ENCODE results near the gene COG8.
"Not testable (repeated sequence)": the region's sequence is repeated elsewhere in the genome, so short reads cannot be mapped to it uniquely, and the experiment has no call there.

Gene COG8

DNA sequence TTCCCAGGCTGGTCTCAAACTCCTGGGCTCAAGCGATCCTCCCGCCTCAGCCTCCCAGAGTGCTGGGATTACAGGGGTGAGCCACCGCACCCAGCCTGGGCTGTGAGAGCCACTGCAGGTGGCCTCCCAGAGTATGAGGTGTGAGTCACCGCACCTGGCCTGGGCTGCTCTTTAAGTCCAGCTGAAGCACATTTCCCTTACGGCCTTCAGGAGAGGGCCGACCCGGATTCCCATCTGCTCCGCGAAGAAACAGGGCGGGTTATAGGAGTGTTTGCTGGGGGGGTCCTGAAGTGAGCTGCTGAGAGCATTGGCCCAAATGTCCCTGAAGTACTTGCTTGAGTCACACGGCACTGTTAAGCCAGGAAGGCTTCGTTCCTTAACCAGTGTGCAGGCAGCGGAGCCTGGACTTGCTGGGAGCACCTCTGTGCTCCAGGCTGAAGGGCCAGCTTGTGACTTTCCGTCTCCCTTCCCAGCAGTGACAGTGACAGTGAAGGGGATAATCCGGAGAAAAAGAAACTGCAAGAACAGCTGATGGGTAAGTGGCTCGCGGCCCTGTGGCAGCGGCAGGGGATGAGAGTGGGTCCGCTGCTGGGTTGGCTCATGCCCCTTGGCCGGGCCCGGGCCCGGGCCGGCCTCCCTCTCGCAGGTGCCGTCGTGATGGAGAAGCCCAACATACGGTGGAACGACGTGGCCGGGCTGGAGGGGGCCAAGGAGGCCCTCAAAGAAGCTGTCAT lies 21.0 kb downstream of the COG8 start:
- DNase-seq, result no peak

DNA sequence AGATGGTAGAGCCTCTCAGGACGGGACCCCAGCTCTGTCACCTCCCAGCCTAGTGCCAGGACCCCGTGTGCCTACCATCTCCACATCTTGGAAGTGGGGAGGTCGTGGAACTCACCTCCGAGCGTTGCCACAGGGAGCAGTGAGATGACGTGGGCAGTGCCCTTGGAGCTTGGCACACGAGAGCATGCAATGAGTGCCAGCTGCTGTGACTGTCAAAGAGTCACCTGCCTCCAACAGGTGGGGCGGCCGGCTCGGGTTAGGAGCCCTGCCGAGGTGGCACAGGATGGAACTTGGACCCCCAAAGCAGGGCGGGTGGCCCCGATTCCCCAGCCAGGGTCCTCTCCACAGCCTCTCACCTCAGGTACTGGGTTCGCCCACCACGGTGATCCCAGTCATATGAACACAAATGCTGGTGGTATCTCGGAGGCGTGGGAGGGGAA lies 22.7 kb downstream of the COG8 start:
- no peak for DNase-seq

DNA sequence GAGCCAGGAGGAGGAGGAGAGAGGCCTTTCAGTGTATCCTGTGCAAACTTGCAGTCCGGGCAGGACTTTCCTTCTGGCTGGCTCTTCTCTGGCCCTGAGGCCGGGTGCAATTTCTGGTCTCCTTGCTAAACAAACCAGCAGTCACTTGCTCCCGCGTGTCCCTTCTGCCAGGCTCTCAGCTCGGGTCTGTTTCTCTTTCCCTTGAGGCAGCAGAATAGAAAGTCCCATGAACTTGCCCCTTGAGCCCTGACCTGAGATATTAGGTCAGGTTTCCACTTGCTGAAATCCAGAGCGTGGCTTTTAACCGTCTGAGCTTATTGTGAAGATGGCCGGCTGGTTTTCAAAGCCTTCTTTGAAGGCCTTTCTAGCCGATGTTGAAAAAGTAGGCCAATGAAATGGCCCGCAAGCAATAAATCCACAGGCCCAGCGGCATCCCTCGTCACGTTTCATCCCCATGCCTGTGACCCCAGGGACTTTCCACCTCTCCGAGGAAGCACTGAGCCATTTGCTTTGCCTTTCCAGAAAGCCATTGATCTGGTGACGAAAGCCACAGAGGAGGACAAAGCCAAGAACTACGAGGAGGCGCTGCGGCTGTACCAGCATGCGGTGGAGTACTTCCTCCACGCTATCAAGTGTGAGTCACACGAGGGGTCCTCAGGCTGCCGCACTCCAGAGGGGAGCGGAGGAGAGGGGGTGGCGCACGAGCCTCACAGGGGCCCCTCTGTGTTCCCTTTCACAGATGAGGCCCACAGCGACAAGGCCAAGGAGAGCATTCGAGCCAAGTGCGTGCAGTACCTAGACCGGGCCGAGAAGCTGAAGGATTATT lies 23.7 kb downstream of the COG8 start:
- DNase-seq, result no peak

DNA sequence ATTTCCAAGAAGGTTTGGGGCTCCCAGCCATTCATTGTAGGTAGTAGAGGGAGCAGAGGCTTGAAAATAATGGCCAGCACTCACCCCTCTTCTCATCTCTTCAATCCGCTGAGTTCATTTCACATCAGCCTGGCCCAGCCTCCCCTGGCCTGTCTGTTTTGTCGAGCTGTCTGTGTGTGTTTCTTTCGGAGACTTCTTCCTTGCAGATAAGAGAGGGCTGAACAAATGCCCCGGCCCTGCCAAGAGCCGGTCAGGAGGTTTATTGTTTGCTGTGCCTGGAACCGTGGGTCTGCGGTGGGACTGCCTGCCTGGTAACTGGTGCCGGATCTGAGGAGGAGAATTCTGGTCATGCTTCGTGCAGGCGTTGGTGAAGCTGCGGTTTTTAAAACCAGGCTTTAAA lies 24.8 kb downstream of the COG8 start:
- DNase-seq, result no peak

DNA sequence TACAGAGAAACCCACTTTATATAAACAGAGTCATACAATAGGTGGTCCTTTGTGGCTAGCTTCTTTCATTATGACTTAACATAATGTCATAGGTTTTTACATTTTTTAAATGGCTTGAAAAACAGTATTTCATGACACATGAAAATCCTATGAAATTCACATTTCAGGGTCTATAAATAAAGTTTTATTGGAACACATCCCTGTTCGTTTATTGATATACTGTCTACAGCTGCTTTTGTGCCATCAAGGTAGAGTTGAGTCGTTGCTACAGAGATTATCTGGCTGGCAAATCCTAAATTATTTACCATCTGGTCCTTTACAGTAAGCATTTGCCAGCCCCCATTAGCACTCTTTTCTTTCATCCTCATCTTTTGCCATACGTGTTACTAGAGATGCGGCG lies 25.9 kb downstream of the COG8 start:
- DNase-seq, result no peak

DNA sequence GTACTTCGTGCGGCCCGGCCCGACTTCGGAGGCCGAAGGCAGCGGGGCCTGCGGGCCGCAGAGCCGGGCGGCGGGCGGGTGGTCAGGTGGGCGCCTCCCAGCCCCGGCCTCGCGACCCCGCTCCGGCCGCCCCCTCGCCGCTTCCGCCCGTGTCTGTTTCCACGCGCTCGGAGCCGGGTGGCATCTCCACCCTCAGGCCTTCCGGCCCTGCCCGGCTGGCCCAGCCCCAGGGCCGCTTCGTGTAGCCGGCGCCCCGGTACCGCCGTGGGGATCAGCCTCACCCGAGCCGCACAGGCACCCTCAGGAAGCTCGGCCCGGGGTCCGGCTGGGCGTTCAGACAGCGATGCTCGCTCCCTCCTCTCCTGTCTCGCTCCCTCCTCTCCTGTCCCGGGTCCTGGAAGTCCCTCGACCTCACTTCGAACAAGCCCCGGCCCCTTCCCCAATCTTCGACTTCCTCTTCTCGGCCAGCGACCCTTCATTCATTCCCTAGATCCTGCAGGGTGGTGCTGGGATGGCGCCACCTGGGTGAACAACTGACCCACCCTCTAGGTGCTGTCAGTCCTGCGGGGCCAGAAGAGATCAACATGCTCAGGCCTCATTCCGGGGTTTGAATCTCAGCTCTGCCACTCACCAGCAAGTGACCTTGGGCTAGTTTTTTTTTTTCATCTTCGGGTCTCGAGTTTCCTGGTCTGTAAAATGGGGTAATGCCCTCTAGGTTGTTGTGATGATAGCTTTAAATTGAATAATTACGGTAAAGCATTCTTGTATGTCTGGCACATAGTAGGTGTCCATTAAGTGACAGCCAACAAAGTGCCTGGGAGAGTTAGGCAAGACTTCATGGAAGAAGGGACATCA lies 27.6 kb downstream of the COG8 start:
- no peak for DNase-seq

DNA sequence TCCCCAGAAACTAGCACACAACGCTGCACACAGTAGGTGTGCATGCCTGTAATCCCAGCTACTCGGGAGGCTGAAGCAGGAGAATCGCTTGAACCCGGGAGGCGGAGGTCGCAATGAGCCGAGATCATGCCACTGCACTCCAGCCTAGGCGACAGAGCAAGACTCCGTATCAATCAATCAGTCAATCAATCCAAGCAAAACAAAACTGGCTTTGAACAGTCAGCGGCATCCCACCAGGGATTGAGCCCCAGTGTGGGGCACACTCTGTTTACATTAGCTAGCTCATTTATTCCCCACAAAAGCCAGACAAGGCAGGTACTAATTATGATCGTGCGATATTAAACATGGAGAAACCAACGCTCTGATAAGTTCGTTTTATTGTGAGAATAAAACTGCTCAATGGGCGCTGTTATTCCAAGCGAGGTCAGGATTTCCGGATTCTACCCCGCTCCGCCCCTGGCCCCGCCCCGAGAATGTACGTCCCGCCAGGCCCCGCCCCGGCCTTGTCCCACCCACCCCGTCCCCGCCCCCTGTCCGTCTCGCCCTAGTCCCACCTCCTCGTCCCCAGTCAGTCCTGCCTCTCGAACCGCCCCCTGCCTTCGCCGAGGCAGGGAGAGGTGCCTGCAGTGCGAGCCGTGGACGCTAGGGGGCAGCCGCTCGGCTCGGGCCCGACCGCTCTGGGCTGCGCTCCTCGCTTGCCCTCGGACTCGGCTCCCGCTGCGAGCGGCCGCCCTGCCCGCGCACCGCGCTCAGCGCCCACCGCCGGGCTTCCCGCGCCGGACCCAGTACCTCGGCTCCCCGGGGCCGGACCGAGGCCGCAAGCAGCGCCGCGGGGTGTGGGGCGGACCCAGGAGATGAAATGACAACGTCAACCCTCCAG lies 28.5 kb downstream of the COG8 start, which contains the start of gene VPS4A:
TSS of gene VPS4A (plus strand) at position 698 of the 880 bp plus-strand sequence. CDS start at position 860, 162 bp downstream.
- peak; percentile 85 for DNase-seq

DNA sequence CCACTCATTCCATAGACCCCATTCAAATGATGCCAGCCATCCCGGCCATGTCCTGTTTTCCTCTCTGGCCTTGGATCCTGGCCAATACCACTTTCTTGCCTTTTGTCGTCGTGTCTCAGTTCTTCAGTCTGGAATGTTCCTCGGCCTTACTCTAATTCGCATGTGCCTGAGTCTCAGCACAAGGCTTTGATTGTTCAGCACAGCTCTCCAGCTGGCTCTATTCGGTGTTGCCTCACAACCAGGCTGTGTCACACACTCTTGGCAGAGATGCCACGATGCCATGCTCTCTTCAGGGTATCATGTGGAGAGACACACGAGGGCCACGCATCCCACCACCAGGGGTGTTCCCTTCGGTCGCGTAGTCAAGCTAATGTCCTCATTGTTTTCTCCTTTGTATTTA lies 30.0 kb downstream of the COG8 start:
- DNase-seq, result no peak

DNA sequence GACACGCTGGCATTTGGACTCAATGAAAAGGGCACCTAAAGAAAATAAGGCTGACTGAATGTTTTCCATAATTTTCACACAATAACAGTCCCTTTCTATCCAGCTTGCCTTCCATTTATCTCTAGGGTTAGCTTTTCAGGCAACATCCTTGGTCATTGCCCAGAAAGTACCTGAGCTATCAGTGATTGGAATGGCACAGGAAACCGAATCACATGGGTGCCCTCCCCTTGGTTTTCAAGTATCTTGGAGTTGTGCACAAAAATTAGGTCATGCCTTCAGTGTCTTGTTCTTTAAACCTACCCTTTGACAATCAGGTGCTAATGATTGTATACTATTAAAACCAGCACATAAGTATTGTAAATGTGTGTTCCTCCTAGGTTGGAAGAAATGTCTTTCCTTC lies 31.5 kb downstream of the COG8 start:
- DNase-seq, result no peak

DNA sequence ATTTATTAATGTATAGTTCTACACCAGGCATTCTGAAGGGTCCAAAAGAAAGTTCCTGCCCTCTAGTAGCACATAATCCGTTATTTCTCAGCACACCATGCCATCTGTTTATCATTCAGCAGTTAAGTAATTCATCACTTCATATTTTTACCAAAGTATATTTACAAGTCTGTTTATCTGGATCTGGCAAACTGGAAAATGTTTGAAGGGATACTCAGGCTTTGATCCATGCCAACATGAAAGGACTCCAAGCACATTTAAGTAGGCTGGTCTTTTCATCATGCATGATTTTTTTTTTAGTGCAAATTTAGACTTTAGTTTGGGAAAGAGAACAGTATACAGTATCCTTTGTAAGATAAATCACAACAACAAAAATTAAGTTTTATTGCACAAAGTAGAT lies 32.3 kb downstream of the COG8 start:
- DNase-seq, result no peak

DNA sequence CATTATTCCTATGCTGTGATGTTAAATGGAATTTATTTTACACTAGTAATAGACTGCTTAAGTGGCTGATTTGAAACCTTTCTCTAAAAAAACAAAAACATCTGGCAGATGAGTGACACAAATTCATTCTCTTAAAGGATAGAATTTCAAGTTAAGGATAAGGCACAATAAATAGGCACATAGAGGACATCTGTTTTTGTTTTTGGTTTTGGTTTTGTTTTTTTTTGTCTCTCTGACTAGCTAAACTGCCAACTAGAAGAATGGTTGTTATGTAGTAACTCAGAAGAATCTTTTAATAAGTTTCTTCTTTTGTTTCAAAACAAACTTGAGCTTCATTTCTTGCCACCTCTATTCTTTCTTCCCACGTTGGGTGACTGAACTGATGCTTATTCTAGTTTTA lies 33.3 kb downstream of the COG8 start:
- DNase-seq, result no peak

DNA sequence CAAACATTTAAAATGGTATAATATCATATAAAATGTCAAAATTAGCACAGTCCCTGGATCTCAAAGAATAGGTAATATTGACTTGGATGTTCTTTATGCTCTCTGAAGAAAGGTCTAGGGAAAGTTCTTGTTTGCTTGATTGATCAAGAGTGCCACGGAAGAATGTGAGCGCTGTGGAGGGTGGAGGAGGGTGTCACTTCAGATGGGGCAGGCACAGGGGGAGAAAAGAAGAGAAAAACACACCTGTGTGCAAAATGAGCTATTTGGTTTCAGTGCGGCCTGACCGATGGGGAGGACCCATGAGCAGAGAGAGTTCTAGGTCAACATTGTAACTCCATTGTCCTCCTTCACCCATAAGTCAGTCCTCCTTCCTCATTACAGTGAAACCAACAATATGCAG lies 37.1 kb downstream of the COG8 start:
- DNase-seq, result no peak

DNA sequence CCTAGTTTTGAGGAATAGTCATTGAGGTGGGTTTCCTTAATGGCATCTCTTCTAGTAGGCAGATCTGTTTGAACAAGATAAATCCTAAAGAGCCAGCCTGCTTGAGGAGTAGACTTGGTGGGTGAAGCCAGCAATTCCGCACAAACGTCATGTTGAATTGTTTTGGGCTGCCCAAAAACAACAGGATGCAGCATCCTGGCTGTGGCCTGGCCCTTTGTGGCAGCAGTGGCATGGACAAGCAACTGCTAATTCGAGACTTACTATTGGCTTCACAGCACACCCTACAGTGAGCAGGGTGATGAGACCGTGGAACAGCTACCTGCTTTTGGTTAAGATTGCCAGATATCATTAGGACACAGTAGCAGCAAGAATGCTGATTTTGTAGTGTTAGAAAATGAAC lies 37.5 kb downstream of the COG8 start:
- DNase-seq, result no peak

DNA sequence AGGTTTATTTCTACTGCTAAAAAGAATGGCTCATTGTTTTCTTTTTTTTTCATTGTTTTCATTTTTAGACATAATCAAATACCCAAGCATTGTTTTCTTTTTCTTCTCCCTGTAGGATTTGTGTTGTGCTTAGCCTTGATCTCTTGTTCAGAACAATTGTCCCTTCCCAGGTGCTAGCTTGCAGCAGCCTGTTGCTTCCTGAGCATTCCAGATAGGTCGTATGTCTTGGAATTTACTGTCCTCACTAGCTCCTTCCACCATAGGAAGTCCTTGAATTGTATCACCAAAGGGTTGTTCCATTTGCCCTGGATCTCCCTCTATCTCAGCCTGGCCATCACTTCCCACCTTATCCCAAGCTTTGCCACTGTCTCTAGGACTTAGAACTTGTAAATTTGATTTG lies 38.2 kb downstream of the COG8 start:
- DNase-seq, result no peak

DNA sequence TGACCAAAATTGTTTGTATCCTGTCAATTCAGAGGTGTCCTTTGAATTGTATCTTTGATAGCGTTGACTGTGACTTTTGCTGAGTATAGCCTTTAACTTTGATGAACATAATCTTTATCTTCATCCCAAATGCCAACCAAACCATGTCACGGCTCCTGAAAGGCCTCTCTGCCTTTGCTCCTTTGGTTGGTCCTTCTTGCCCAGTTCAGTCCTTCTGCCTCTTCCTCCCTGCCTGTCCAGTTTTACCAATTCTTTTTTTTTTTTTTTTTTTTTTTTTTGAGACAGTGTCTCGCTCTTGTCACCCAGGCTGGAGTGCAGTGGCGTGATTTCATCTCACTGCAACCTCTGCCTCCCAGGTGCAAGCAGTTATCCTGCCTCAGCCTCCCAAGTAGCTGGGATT lies 41.1 kb downstream of the COG8 start:
- no peak for DNase-seq

DNA sequence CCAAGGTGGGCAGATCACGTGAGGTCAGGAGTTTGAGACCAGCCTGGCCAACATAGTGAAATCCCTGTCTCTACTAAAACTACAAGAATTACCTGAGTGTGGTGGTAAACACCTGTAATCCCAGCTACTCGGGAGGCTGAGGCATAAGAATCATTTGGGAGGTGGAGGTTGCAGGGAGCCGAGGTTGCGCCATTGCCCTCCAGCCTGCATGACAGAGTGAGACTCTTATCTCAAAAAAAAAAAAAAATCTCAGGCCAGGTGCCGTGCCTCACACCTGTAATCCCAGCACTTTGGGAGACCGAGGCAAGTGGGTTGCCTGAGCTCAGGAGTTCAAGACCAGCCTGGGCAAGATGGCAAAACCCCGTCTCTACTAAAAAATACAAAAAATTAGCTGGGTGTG lies 42.6 kb downstream of the COG8 start:
- not testable (repeated sequence) for DNase-seq

DNA sequence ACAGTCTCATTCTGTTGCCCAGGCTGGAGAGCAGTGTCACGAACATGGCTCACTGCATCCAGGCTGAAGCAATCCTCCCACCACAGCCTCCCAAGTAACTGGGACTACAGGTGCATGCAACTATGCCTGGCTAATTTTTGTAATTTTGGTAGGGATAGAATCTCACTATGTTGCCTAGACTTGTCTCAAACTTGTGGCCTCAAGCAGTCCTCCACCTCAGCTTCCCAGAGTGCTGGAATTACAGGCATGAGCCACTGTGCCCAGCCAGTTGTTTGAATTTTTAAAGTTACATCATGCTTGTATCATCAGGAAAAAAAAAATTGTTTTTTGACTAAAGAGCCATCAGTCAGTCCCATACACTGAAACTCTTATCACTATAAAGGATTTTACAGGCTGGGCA lies 45.3 kb downstream of the COG8 start:
- DNase-seq, result no peak

DNA sequence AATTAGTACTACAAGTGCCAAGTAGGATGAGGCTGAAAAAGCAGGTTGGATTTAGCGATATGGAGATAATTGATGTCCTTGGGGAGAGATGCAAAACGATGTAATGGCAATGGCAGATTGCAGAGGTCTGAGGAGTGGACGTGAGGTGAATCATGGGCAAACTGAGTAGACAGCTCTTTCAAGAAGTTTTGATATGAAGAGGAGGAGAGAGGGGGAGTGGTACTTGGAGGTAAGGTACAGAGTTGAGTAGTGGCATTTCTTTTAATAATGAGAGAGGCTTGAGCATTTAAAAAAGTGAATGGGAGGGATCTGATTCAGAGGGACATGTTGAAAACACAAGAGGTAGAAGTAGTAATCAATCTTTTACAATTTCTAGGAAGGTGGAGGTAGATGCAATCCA lies 46.0 kb downstream of the COG8 start:
- no peak for DNase-seq

DNA sequence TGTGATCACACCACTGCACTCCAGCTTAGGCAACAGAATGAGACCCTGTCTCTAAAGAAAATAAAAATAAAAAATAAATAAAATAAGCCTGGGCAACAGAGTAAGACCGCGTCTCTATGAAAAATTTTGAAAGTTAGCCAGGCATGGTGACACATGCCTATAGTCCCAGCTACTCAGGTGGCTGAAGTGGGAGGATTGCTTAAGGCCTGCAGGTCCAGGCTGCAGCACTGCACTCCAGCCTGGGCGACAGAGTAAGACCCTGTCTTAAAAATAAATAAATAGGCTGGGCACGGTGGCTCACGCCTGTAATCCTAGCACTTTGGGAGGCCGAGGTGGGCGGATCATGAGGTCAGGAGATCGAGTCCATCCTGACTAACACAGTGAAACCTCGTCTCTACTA lies 47.7 kb downstream of the COG8 start:
- not testable (repeated sequence) for DNase-seq

DNA sequence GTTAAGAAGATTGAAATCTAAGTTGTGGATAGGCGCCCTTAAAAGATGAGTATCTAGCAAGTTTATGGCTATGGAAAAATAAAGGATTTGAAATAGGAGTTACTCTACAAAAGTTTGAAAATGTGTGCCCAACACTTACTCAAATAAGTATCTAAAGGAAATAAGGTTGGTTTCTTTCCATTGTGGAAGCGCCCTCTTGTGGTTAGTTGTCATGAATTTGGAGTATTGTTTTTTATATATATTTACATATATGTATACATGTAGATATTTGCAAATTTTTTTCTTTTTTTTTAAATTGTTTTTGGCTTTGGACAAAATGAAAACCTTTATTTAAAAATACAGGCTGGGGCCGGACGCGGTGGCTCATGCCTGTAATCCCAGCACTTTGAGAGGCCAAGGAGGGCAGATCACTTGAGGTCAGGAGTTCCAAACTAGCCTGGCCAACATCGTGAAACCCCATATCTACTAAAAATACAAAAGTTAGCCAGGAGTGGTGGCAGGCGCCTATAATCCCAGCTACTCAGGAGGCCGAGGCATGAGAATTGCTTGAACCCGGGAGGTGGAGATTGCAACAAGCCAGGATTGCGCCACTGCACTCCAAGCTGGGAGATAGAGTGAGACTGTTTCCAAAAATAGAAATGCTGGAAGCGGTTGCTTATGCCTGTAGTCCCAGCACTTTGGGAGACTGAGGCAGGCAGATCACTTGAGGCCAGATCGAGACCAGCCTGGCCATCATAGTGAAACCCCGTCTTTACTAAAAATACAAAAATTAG lies 52.2 kb downstream of the COG8 start:
- peak; percentile 13 for DNase-seq

DNA sequence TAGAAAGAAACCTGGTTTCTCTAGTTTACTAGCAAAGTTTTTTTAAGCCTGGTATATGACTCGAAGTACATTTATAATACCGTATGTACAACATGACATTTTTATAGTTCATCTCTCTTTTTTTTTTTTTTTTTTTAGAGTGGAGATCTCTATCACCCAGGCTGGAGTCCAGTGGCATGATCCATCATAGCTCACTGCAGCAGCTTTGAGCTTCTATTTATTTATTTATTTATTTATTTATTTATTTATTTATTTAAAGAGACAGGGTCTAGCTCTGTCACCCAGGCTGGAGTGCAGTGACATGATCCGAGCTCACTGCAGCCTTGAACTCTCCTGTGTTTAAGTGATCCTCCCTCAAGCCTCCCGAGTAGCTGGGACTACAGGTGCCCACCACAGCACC lies 54.1 kb downstream of the COG8 start:
- no peak for DNase-seq

DNA sequence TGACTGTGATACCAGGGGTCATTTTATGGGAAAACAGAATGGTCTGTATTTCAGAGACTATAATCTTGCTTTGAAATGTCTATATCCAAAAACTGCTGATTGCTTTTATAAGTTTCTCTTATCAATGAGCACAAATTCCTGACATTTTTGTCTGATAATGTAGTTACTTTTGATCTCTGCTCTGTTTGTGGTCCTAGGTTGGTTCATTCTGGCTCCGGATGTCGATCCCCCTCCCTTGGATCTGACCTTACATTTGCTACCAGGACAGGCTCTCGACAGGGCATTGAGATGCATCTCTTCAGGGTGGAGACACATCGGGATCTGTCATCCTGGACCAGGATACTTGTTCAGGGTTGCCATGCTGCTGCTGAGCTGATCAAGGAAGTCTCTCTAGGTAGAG lies 55.5 kb downstream of the COG8 start:
- no peak for DNase-seq
